Gastrocnemius medialis (tissue), 4 donors: Measurements from ENCODE around the gene VAMP1.

Experiments used
- CTCF ChIP-seq, 5 experiments: fragments of 450-650 bp in 3 of 5; fragments of 200-600 bp in 2 of 5; sonication (generic) in 2 of 5; IDR thresholded peaks in 4 of 5; conservative IDR thresholded peaks in 1 of 5; 1 replicate in 4 of 5; 2 replicates in 1 of 5; pipeline ENCODE4 v1.5.1; 2016 to 2019; ENCODE audit warnings: antibody characterized with exemption in 5 of 5, mild to moderate bottlenecking in 3 of 5, moderate library complexity in 3 of 5
- POLR2A ChIP-seq, 2 donors: fragments of 450-650 bp; IDR thresholded peaks; one replicate each; pipeline ENCODE4 v1.6.1; 2017; ENCODE audit warnings: antibody characterized with exemption in 2 of 2, mild to moderate bottlenecking in 2 of 2, moderate library complexity in 2 of 2

GRCh38 chr12:6458281-6459003 is 12.0 kb downstream of the VAMP1 start:
- TF ChIP-seq CTCF (IDR thresholded peaks at IDR 0.05 in 4 of 5, conservative IDR thresholded peaks at IDR 0.05 in 1 of 5) (no peak), POLR2A (IDR thresholded peaks at IDR 0.05) (no peak)
